Measurements from ENCODE around the gene RIOK2.

Gene RIOK2

DNA sequence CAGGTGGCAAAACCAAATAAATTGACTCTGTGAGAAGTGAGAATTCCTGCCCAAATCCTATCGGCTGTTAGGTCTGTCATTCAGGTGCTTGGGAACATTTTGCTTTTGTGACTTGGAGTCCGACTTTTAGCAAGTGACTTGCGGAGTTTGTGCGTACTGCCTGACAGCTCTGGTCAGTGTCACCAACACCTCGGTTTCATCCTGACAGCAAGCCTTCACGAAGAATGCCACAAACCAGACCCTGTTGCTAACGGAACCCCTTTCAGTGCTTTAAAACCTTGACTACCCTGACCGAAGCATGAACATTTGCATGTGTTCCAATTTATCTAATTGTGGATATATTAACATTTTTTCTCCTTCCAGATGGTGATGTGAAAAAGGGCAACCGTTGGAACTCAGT lies 67.1 kb downstream of the RIOK2 start:
- no peak overlapping the region for H3K27ac ChIP-seq (replicated peaks)
- no peak overlapping the region for H3K4me3 ChIP-seq (replicated peaks; ENCODE audit: insufficient read depth, low read length)
- DNase-seq (ENCODE audit: low read depth in 1 of 2, low spot score in 1 of 2) = no peak
- TF ChIP-seq, protein P1, sequence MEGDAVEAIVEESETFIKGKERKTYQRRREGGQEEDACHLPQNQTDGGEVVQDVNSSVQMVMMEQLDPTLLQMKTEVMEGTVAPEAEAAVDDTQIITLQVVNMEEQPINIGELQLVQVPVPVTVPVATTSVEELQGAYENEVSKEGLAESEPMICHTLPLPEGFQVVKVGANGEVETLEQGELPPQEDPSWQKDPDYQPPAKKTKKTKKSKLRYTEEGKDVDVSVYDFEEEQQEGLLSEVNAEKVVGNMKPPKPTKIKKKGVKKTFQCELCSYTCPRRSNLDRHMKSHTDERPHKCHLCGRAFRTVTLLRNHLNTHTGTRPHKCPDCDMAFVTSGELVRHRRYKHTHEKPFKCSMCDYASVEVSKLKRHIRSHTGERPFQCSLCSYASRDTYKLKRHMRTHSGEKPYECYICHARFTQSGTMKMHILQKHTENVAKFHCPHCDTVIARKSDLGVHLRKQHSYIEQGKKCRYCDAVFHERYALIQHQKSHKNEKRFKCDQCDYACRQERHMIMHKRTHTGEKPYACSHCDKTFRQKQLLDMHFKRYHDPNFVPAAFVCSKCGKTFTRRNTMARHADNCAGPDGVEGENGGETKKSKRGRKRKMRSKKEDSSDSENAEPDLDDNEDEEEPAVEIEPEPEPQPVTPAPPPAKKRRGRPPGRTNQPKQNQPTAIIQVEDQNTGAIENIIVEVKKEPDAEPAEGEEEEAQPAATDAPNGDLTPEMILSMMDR (IDR thresholded peaks at IDR 0.05; ENCODE audit: insufficient read depth, low read length) = no peak
- TF ChIP-seq SPI1 (IDR thresholded peaks at IDR 0.05; ENCODE audit: borderline replicate concordance, low read depth) = no peak
- no peak for TF ChIP-seq POLR2AphosphoS5 (IDR thresholded peaks at IDR 0.05; ENCODE audit: low read depth)
- no peak for TF ChIP-seq GABPA (IDR thresholded peaks at IDR 0.05; ENCODE audit: low read depth)
- no peak for TF ChIP-seq REST (IDR thresholded peaks at IDR 0.05; ENCODE audit: insufficient replicate concordance, low read depth)
- H3K27me3 ChIP-seq (ENCODE audit: insufficient read depth, poor library complexity, severe bottlenecking) = no peaks in the 10 kb centered on the region

DNA sequence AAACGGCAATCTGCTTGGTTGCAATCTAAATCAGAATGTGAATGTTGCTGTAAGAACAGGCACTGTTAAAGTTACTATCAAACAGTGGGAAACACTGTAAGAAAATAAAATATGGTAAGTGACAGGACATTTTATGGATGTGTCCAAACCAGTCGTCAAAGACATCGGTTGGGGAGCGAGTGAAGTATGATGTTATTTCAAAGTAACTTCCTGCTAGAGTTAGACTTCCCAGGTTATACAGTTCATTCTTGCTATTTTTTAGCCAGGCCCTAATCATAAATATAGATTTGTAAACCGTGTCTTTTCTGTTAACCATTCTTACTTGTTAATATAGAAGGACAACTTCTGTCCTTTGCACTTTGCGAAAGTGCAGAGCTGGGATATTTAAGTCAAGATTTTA lies 70.8 kb downstream of the RIOK2 start:
- Histone ChIP-seq H3K27me3 (ENCODE audit: insufficient read depth, poor library complexity, severe bottlenecking) (no peaks in the 10 kb centered on the region), H3K27ac (replicated peaks) (no peak overlapping the region), H3K4me3 (replicated peaks; ENCODE audit: insufficient read depth, low read length) (no peak overlapping the region)
- DNase-seq (ENCODE audit: low read depth in 1 of 2, low spot score in 1 of 2) = no peak
- no peak for TF ChIP-seq GABPA (IDR thresholded peaks at IDR 0.05; ENCODE audit: low read depth)
- TF ChIP-seq, protein P1 (IDR thresholded peaks at IDR 0.05; ENCODE audit: insufficient read depth, low read length) = no peak
- no peak for TF ChIP-seq REST (IDR thresholded peaks at IDR 0.05; ENCODE audit: insufficient replicate concordance, low read depth)

GRCh38 chr5:97111616-97112015 lies 71.4 kb downstream of the RIOK2 start:
- Histone ChIP-seq H3K27ac (replicated peaks) (no peak overlapping the region), H3K27me3 (ENCODE audit: insufficient read depth, poor library complexity, severe bottlenecking) (no peaks in the 10 kb centered on the region), H3K4me3 (replicated peaks; ENCODE audit: insufficient read depth, low read length) (no peak overlapping the region)
- TF ChIP-seq SPI1 (IDR thresholded peaks at IDR 0.05; ENCODE audit: borderline replicate concordance, low read depth) (no peak), POLR2AphosphoS5 (IDR thresholded peaks at IDR 0.05; ENCODE audit: low read depth) (no peak), GABPA (IDR thresholded peaks at IDR 0.05; ENCODE audit: low read depth) (no peak), REST (IDR thresholded peaks at IDR 0.05; ENCODE audit: insufficient replicate concordance, low read depth) (no peak)
- TF ChIP-seq, protein P1 (IDR thresholded peaks at IDR 0.05; ENCODE audit: insufficient read depth, low read length) = no peak
- no peak for DNase-seq (ENCODE audit: low read depth in 1 of 2, low spot score in 1 of 2)
